Activated B cell treated with CpG ODN at 0.5 μM for 24 hours (primary cell): ENCODE results near the gene NFIB. TPM values are rescaled to one million over a fixed set of nuclear protein-coding genes. Genes with fewer than 3 reads are reported as not detected.

ENCODE experiments used
- ATAC-seq: fragments of 200-7000 bp; cut with Tn5 transposase; one replicate; pipeline ENCODE4 v1.10.0; 2021; ENCODE audit warnings: low read depth, mild to moderate bottlenecking, moderate library complexity
- CTCF ChIA-PET: fragments of 350-600 bp; sonication (Branson Sonifier 250); formaldehyde crosslinking; loops from one replicate; lab custom pipeline; 2021; ENCODE audit warnings: antibody characterized with exemption; lab: Charles Lee
- POLR2A ChIA-PET: fragments of 350-600 bp; sonication (Branson Sonifier 250); formaldehyde crosslinking; loops from one replicate; lab custom pipeline; 2021; ENCODE audit warnings: antibody characterized with exemption; lab: Charles Lee
- DNase-seq: peaks from one replicate; pipeline ENCODE4 v3.0.0; 2022
- H3K27ac Mint-ChIP-seq: one replicate; pipeline ENCODE4 v1.8.0; 2020; ENCODE audit warnings: mixed read lengths
- H3K27me3 Mint-ChIP-seq: one replicate; pipeline ENCODE4 v1.8.0; 2021; ENCODE audit warnings: mixed read lengths
- H3K36me3 Mint-ChIP-seq: one replicate; pipeline ENCODE4 v1.8.0; 2021; ENCODE audit warnings: low read depth, mixed read lengths
- H3K4me1 Mint-ChIP-seq: one replicate; pipeline ENCODE4 v1.8.0; 2021; ENCODE audit warnings: mixed read lengths
- H3K4me3 Mint-ChIP-seq: one replicate; pipeline ENCODE4 v1.8.0; 2020; ENCODE audit warnings: mild to moderate bottlenecking, mixed read lengths
- H3K9me3 Mint-ChIP-seq: one replicate; pipeline ENCODE4 v1.8.0; 2020; ENCODE audit warnings: mixed read lengths
- intact Hi-C: fragments of 100-400 bp; cut with micrococcal nuclease; formaldehyde crosslinking; loops from one replicate; pipeline ENCODE4 v1.15.1; 2024
- total RNA-seq: library from RNA; stranded (reverse); gene quantifications from 2 replicates; pipeline ENCODE4 v1.2.3, GENCODE V29; 2022
- TF ChIP-seq, protein P1 (sequence below): fragments of 200-600 bp; IDR thresholded peaks from one replicate; pipeline ENCODE4 v1.8.0; 2022; ENCODE audit warnings: antibody characterized with exemption, mild to moderate bottlenecking

NFIB gene
- total RNA-seq, 1 donor from 2014 or later: not detected

DNA sequence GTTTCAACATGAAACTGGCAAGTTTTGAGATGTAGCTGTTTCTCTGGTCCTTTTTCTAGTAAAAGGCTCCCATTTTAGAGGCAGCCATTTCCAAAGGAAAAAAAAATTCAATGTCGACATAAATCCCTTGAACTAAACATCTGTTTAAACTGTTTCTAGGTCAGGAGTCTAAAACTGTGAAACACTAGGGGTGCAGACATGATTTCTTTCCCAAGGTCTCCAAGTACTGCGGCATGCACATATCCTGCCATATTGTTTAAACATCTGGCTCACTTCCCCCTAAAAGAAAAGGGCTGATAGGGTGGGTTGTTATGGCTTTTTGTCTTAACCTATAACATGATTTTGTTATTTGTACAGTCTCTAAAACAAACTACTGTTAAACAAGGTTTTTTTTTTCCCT, 51.1 kb downstream of the NFIB start:
- intact Hi-C loops: no loop called here
- Mint-ChIP-seq H3K36me3 (no peaks in the 10 kb centered on the region), H3K27me3 (no peaks in the 10 kb centered on the region), H3K27ac (no peak overlapping the region), H3K4me3 (no peak overlapping the region), H3K4me1 (no peaks in the 10 kb centered on the region), H3K9me3 (no peaks in the 10 kb centered on the region)
- no peak for ATAC-seq
- DNase-seq: no peak
- CTCF ChIA-PET: no interaction called here
- TF ChIP-seq, protein P1, sequence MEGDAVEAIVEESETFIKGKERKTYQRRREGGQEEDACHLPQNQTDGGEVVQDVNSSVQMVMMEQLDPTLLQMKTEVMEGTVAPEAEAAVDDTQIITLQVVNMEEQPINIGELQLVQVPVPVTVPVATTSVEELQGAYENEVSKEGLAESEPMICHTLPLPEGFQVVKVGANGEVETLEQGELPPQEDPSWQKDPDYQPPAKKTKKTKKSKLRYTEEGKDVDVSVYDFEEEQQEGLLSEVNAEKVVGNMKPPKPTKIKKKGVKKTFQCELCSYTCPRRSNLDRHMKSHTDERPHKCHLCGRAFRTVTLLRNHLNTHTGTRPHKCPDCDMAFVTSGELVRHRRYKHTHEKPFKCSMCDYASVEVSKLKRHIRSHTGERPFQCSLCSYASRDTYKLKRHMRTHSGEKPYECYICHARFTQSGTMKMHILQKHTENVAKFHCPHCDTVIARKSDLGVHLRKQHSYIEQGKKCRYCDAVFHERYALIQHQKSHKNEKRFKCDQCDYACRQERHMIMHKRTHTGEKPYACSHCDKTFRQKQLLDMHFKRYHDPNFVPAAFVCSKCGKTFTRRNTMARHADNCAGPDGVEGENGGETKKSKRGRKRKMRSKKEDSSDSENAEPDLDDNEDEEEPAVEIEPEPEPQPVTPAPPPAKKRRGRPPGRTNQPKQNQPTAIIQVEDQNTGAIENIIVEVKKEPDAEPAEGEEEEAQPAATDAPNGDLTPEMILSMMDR: no peak
- POLR2A ChIA-PET: no interaction called here

DNA sequence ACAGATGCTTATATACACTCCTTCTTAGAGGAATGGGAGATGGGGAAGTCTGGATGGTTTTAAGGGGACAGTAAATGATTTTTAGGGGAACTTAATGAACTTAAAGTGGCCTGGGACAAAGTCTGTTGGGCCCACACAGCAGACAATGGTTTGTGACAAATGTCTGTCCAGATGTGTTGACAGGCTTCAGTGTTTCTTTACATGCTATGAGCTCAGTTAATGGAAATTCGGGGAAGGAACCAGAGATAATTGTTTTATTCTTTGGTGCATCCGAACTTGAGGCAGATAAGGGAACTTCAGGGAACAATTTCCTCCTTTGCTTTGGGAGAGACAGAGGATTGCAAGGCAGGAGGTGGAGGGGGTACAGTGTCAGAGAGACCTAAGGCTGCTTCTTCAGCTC, 52.3 kb downstream of the NFIB start:
- ChIA-PET CTCF (no interaction called here), POLR2A (no interaction called here)
- H3K4me1 Mint-ChIP-seq: no peaks in the 10 kb centered on the region
- H3K27ac Mint-ChIP-seq: no peak overlapping the region
- DNase-seq (no peak), ATAC-seq (no peak)
- H3K36me3 Mint-ChIP-seq: no peaks in the 10 kb centered on the region
- H3K9me3 Mint-ChIP-seq: no peaks in the 10 kb centered on the region
- H3K27me3 Mint-ChIP-seq: no peaks in the 10 kb centered on the region
- no peak overlapping the region for H3K4me3 Mint-ChIP-seq
- intact Hi-C loops: no loop called here
- TF ChIP-seq, protein P1: no peak

DNA sequence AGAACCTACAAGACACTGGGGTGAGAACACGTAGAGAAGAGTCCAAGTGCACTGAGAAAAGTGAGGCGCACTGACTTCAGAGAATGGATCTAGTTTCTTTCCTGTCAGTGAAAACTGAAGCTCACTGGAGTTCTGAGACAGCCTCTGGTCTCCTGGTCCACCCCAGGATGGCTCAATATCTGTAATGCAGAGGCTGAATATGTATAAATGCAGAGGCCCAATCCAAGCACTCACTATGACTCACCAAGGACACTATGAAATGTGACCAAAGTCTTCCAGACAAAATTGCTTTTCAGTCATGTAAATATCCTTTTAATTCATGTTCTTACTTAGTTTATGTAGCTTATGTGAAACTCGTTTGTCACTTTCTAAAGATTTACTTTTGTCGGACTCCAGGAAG, 53.8 kb downstream of the NFIB start:
- Mint-ChIP-seq H3K4me1 (no peaks in the 10 kb centered on the region), H3K4me3 (no peak overlapping the region), H3K27me3 (no peaks in the 10 kb centered on the region), H3K27ac (no peak overlapping the region), H3K9me3 (no peaks in the 10 kb centered on the region), H3K36me3 (no peaks in the 10 kb centered on the region)
- DNase-seq (no peak), ATAC-seq (no peak)
- intact Hi-C loops: no loop called here
- ChIA-PET POLR2A (no interaction called here), CTCF (no interaction called here)
- TF ChIP-seq, protein P1: no peak

DNA sequence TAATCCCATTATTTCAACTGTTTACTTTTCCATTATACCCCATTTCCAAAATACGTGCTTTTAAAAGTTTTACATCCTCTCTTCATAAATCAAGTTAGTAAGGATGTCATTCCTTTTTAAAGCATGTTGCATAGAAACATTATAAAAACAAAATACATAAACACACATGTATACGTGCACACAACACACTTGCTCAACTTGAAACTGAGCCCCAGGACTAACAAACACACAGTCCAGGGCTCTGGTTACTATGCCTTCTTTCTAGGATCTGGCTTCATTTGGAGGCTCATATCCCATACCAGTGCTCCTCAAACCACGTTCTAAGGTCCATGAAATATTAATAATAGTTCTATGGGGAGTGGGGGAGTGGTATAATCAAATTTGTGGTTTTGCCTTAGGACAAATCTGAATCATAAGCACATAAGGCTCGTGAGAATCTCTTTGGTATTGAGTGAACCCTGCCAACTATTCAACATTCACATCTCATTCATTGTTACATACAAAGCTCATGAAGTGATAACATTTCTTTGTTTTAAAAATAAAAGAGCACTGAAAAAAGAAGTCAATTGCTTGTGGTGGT, 55.2 kb downstream of the NFIB start:
- ATAC-seq (no peak), DNase-seq (no peak)
- intact Hi-C loops: no loop called here
- ChIA-PET POLR2A (no interaction called here), CTCF (no interaction called here)
- TF ChIP-seq, protein P1: no peak
- Mint-ChIP-seq H3K27ac (no peak overlapping the region), H3K27me3 (no peaks in the 10 kb centered on the region), H3K36me3 (no peaks in the 10 kb centered on the region), H3K9me3 (no peaks in the 10 kb centered on the region), H3K4me3 (no peak overlapping the region), H3K4me1 (no peaks in the 10 kb centered on the region)

DNA sequence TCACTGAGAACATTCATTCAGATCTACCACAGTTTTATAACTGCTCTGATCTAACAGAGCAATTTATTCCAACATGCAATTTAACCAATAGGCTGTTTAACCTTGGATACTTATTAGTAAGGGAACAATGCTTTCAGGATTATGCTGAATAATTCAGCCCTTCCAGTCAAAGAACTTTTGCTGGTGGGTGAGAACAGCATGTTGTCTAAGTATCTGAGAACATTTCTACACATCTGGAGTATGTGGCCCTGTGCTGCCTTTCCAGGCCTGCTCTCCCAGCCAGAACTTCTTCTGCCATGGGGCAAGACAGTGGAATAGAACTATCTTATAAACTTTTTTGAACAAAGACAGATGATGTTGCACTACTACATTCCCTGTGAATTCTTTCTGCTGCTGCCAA, 55.8 kb downstream of the NFIB start:
- Mint-ChIP-seq H3K36me3 (no peaks in the 10 kb centered on the region), H3K9me3 (no peaks in the 10 kb centered on the region), H3K27ac (no peak overlapping the region), H3K4me1 (no peaks in the 10 kb centered on the region), H3K4me3 (no peak overlapping the region), H3K27me3 (no peaks in the 10 kb centered on the region)
- ChIA-PET CTCF (no interaction called here), POLR2A (no interaction called here)
- DNase-seq: no peak
- intact Hi-C loops: no loop called here
- TF ChIP-seq, protein P1: no peak
- no peak for ATAC-seq
